HG03175 (cell line): ENCODE measurements around the gene HTR1A.

Experiments
- ATAC-seq: cut with Tn5 transposase; IDR thresholded peaks from one replicate; pipeline ENCODE4 v1.9.1; 2021; ENCODE audit warnings: mild to moderate bottlenecking, moderate library complexity; ENCODE audit not compliant: unreplicated experiment

Gene HTR1A

DNA sequence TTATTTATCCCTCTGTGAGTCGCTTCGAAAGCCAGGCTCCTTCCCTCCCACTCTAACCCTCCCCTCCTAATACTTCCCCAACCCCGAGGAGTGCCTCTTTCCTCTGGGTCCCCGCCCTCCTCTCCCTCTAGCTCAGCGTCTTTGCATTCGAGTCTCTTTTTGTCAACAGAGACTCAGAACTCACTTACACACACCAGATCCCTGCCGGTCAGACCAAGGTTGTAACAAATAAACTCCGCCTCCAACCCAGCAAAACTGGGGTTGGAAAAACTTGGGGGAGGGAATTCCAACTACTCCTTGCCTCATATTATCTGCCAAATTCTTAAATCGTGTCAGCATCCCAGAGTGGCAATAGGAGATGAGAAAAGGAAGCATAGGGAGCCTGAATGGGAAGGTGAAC, at the start of gene HTR1A:
Gene HTR1A (minus strand): TSS at position 167 of the 400 bp plus-strand sequence. CDS start 726 bp downstream, outside the sequence.
- no peak for ATAC-seq

DNA sequence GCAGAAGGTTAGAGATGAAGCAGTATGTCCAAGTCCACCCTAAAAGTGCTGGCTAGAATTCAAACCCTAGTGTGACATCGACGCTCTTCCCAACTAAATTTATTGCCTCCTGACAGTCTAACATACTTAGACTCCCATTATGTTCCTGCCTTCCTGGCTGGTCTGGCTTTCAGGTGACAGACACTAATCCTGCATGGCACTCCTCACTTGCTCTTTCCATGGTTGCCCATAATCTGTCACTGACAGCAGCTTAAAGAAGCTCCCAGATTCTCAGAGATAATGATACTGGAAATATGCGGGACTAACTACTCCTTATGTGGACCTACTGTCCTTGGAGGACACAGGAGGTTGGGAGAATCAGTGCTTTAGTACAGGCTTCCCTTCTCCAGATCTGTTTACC, 41.7 kb upstream of the HTR1A start:
- ATAC-seq: no peak

DNA sequence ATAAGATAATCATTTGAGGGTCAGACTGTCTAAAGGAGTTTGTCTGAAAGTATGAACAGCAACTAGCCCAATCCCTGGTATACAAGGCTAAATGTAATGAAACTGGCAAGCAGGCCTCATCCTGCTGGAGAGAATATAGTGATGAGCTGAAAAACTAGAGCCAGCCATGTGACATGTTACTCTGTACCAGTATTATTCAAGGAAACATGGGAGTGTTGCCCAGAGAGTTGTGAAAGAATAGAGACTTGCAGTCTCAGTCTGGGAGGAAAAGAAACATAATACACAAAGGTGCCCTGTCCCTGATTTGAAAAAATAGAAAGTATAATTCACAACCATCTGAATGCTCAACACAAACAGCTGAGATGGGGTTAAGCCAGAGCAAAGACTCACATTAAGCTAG, 37.9 kb upstream of the HTR1A start:
- no peak for ATAC-seq

DNA sequence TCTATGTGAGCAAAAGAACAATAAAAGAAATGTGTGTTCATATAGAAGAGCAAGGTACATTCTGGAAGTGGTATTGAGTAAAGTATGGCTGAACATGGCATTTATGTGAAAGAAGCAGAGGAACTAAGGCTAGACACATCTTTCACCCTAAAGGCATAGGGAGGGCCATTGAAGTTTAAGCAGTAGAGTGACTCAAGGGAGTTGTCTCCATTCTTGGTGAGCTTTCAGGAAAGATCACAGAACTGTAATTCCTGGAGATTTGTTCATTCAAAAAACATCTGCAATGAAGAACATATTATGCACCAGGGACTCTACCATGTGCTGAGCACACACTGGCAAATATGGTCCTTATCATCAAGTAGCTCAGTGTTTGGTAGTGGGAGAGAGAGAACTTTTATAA, 24.8 kb upstream of the HTR1A start:
- no peak for ATAC-seq

DNA sequence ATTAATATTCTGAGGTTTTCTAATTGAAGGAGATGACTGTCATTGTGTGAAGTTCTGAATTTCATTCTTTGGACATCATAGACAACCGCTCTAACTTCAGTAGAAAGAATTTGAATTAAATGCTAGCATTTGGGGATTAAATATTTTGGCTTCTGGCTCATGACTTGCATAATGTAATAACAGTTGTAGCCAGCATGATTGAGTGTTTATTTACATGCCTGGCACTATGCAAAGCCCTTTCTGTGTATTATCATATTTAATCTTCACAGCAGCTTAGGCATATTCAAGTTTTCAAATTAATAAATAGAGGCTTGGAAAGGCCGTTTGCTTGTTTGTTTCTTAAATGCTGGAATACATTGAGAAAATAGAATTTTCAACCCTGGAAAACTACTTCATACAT, 19.6 kb upstream of the HTR1A start:
- no peak for ATAC-seq

DNA sequence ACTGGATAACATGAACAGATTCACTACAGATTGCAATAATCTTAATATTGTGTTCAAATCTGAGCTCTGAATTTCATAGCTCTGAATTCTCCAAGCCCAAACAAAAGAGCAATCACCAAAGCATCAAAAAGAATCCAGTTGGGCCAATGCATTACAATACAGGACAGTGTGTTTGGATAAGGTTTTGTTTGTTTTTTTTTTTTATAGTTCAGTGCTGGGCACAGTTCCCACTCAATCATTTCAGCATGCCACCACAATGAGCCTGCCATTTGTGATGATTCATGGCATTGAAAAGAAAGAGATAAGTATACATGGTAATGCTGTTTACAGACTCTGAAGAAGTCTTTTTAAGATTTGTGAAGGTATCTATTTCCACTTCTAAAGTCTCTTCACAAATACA, 1.7 kb upstream of the HTR1A start:
- ATAC-seq: no peak

DNA sequence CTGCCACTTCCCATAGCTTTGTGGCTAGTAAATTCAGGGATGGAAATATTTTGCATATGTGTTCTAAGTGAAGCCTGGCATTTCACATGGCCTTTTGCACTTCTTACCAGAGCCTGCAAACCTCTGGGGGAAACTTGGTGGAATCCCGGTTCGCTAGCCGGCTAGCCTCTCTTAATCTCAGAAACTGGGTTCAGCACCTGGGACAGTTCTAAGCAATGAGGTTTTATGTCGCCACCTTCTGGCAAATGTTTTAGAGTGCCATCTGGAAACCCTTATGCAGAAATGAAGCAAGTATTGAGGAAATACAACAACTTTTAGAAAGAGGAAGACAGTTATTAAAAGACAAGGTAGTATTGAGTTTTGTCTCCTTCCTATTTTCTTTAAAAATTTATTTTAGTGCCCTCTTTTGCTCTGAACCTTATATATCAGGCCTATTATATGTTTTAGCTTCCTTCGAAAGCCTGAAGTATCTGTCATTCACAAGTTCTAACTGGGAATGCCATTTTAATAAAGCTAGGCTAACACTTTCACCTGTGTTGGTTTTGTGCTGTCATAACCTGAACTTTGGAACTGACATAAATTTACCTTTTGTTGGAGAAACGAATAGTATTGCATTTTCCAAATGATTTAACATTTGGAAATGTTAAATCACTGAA, 963 bp upstream of the HTR1A start:
- ATAC-seq: peak; percentile 86

DNA sequence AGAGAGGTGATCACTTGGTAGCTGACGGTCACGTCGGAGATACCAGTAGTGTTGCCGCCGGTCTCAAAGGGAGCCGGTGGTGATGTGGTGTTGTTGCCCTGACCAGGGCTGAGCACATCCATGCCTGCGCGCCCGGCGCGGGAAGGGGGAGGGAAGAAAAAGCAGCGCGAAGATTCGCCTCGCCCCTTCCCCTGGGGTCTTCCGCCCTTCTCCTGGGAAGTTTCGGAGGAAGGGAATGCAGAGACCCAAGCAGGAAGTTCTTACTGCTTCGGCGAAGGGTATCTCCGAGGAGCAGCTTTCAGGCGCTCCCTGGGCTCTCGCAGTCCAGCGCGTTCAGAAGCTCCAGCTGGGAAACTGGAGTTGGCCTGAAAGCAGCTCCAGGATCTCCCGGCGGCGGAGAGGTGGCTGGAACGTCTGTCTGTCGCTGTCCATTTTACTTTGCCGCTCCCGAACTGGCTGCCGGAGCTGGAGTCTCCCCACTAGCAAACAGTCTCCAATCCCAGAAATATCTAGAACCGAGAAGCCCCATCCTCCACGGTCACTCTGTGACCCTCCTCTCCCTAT, 565 bp downstream of the HTR1A start:
- no peak for ATAC-seq

DNA sequence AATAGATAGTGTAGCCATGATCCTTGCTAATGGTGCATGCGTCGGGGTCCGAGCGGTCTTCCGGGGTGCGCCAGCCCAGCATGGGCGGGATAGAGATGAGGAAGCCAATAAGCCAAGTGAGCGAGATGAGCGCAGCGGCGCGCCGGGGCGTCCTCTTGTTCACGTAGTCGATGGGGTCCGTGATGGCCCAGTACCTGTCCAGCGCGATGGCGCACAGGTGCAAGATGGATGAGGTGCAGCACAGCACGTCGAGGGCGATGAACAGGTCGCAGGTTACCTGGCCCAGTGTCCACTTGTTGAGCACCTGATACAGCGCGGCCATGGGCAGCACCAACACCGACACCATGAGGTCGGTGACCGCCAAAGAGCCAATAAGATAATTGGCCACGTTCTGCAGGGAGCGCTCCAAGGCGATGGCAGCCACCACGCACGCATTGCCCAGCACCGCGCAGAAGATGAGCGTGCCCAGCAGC, 1.1 kb downstream of the HTR1A start:
- no peak for ATAC-seq

DNA sequence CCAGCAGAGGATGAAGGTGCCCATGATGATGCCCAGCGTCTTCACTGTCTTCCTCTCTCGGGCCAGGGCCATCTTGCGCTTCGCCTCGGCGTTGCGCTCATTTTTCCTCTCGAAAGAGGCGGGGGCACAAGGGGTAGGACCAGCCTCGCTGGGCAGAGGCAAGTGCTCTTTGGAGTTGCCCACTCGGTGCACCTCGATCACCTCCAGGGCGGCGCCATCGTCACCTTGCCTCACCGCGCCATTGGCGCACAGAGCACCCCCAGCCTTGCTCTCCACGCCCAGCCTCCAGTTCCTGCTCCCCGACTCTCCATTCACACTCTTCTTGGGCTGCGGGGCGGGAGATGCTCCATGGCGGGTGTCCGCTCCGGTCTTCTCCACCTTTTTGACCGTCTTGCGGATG, 1.6 kb downstream of the HTR1A start:
- no peak for ATAC-seq

DNA sequence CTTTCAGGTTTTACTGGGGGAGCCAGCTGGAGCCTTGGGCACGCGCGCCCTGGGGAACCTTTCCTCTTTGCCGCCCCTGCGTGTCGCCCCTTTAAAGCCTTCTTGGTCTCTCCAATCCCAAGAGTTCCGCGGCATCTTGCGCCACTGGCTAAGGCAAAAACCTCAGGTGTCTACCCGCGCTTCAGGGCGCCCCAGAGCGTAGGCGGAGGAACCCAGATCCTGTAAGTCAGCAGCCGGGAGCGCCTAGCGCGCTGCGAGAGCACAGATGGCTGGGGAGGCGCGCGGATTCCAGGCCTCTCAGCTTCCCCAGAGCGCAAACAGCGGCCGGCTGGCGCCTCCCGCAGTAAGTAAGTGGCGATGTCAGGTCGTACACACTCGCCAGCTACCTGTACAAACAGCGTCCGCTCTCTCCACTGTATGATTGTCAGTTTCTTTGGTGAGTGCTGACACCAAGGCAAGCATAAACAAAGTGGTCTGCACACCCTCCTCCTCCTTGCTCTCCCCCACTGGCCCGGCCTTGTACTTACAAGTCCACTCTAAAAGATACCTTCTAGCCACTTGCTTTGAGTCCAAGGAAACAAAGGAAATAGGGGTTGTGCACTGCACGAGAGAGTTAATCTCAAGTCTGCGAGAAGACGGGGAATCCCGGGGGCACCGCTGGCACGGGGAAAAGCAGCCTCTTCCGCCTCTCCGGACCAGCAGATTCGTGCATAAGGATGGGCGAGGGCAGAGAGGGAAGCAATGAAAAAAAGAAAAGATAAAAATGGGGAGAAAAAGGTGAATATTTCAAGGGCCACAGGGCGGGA, 2.9 kb downstream of the HTR1A start:
- no peak for ATAC-seq

DNA sequence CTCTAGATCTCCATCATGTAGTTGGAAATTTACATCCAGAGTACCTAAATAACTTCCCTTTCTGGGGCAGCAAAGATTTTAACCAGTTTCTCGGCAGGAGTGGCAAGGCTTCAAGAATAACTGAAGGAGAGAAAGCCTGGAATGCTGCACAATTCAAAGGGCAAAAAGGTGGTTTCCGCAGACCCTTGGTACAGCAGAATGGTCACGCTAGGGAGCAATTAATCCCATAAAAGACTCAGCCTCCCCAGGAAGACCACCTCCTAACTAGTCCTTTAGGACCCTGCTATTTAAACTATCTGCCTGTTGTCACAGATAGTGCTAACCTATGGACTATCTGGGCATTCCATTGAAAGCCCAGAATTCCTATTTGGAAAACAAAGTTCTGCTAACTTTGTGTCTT, 3.6 kb downstream of the HTR1A start:
- ATAC-seq: no peak

DNA sequence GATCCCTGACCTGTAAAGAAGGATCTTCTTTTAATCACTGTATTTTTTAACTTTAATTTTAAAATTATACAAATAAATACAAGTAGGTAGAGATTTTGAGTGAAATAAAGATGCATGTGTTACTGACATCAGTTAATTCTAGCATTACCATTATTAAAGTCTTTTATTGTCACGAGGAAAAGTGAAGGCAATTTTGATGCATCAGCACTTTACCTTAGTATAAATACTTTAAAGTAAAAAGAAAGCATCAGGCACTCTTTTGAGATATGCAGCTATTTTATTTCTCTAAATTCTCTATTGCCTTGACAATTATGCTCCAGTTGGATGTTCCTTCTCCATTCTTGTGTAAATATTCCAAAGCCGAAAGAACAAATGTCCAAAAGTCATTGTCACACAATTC, 4.6 kb downstream of the HTR1A start:
- no peak for ATAC-seq

DNA sequence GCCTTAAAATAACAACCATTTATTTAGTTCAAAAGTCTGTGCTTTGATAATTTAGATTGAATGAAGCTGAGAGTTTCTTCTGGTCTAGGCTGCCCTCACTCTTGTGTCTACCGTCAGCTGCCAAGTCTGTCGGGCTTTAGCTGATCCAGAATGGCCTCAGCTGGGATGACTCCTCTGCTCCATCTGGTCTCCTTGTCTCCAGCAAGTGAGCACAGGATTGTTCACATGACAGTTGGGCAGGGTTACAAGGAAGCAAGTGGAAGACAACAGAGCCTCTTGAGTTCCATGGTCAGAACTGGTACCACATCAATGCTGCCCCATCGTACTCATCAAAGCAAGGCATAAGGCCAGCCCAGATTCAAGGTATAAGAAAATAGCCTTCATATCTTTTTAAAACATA, 9.0 kb downstream of the HTR1A start:
- no peak for ATAC-seq

DNA sequence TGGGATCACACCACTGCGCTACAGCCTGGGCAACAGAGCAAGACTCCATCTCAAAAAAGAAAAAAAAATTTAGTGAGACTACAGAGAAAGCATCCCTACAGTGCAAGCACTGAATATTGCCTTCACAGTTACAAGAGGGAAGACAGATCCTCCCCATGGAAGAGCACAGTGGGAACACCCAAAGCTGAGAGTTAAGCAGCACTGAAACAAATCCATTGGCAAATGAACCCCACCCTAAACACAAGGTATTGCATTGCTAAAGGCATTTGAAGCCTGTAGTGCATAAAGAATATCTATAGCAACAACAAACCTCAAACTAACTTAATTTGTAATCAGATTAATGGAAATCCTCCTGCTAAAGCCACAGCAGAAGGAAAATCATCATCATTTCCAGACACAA, 27.1 kb downstream of the HTR1A start:
- ATAC-seq: no peak

DNA sequence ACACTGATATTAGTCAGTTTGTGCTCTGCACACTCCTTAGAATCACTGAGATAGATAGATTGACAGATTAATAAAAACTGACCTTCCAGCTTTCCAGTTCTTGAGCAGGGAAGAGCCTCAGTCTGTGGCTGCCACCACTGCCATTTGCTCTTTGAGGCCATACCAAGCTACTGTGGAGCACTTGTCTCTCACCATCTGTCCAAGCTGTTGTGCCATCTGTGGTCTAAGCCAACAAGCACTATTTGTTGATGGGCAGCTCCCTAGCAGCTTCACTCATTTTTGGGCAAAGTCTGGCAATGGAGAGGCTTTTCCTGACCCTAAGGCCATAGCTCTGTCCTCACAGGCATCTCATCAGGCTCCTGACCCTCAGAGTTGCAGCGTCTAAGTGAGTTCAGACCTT, 30.4 kb downstream of the HTR1A start:
- no peak for ATAC-seq

DNA sequence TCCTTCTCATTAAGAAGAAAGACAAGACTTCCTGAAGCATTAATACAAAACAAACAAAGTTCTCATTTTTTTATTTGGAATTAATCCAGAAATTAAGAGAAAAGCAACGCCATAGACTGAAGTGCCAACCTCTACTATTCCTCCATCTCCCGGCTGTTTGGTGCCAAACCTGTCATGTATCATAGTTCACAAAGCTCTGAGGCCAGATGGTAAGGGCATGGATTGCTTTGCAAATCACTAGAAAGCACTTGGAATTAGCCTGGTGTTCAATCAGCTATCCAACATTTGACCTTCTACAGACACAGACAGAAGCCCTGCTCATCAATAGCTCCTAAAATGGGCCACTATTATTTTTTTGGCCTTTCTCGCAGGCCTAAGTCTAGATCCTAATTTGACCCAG, 33.8 kb downstream of the HTR1A start:
- no peak for ATAC-seq

DNA sequence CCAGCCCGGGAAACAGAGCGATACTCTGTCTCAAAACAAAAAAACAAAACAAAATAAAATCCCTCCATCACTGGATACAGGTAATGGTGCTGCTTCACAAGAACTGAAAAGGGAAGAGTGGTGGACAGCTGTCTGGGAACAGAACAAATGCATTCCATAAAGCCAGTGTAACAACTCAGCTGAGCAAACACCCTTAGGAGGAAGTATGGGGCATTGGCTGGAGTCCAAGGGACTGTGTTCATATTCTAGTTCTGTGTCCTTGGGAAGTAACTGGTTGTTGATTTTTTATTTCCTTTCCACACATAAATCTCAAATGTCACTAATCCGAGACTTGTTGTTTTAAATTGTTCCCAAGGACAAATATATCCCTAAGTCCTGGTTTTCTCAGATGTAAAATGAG, 38.3 kb downstream of the HTR1A start:
- ATAC-seq: no peak

DNA sequence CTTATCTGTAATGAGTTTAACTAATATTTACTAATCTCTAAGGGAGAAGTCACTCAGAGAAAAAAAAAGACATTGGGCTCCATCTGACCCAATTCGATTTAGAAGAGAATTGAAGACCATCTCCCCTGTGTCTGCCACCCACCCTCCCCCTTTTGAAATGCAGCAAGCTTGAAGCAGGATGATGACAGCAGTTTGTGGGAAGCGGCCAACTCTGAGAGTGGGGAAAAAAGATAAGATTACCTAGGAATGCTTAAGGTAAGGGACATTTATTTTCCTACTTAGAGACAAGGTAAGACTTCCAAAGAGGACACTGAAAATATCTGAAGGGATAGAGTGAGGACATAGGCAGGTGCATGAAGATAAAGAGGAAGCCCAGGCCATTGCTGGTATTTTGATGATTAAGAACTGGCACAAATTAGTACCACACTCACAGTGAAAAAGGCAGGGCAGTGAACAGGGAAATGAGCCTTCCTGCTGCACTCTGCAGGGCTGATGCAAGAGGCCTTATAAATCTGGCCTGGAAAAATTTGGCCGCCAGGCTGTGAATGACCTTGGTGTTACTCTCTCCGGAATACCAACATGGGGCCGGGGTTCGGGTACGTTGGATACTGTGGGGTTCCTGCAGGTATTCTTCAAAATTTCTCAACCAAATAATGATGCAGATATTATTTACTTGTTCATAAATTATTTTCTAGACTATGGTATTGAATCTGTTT, 42.3 kb downstream of the HTR1A start:
- ATAC-seq: no peak

DNA sequence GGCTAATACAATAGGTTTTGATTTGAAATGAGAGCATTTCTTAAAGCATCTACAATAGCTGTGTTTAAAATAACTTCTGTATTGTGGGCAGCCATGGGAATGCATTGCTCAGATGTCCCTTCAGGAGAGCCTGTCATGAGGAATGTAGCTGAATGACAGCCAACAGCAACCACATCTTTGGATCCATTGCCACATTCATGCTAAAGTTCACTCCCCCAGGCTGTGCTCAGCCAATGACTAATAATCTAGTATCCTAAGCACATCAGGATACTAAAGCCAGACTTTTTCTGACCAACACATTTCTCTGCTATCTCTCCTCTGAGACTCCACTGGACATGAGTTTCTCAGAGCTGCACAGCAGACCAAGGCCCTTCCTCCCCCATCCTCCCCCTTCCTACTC, 45.5 kb downstream of the HTR1A start:
- no peak for ATAC-seq

DNA sequence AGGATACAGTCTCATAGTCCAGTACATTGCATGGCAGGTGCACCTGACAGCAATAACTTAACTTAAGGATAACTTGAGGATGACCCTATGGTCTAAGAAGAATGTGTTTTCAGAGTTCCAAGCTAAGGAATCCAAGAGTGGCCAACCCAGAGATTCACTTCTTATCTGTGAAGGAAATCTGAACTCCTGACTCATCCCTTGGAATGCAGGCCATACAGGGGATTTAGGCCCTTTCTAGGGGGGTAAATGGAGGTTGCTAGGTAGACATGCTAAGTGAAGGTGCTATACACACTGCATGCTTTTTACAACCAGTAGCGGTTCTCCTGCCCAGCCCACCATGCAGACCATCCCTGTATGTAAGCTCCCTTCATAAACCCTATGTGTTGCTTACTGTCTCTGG, 50.4 kb downstream of the HTR1A start:
- ATAC-seq: no peak
